Loucy (cell line): ENCODE data around the gene LUC7L3.

Experiments
- EZH2phosphoT487 ChIP-seq: fragments of 200-600 bp; IDR thresholded peaks from 2 replicates; pipeline ENCODE4 v1.6.1; 2018; ENCODE audit warnings: antibody characterized with exemption, mild to moderate bottlenecking, moderate library complexity, borderline replicate concordance
- TF ChIP-seq, protein P1 (sequence below): fragments of 200-600 bp; sonication (generic); conservative IDR thresholded peaks from 2 replicates; pipeline ENCODE4 v1.5.1; 2014; ENCODE audit warnings: mild to moderate bottlenecking, antibody characterized with exemption, low read length

DNA sequence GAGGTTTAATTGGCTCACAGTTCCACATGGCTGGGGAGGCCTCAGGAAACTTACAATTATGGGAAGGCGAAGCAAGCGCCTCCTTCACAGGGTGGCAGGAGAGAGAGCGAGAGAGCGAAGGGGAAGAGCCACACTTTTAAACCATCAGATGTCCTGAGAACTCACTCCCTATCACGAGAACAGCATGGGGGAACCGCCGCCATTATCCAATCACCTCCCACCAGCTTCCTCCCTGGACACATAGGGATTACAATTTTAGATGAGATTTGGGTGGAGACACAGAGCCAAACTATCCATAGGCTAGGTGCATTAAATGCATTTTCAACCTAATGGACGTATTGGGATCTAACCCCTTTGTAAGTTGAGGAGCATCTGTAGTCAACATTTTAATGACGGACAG is 6.8 kb upstream of the LUC7L3 start:
- TF ChIP-seq, protein P1, sequence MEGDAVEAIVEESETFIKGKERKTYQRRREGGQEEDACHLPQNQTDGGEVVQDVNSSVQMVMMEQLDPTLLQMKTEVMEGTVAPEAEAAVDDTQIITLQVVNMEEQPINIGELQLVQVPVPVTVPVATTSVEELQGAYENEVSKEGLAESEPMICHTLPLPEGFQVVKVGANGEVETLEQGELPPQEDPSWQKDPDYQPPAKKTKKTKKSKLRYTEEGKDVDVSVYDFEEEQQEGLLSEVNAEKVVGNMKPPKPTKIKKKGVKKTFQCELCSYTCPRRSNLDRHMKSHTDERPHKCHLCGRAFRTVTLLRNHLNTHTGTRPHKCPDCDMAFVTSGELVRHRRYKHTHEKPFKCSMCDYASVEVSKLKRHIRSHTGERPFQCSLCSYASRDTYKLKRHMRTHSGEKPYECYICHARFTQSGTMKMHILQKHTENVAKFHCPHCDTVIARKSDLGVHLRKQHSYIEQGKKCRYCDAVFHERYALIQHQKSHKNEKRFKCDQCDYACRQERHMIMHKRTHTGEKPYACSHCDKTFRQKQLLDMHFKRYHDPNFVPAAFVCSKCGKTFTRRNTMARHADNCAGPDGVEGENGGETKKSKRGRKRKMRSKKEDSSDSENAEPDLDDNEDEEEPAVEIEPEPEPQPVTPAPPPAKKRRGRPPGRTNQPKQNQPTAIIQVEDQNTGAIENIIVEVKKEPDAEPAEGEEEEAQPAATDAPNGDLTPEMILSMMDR = no peak
- TF ChIP-seq EZH2phosphoT487 = no peak
